H54 (cell line): ENCODE data around the gene CCM2L.

Experiments
- DNase-seq: peaks from one replicate; pipeline ENCODE4 v3.0.0; 2011; ENCODE audit warnings: low spot score, mixed read lengths; ENCODE audit not compliant: insufficient read length
- FAIRE-seq: peaks from 3 replicates; lab custom pipeline; 2011; peaks lifted over from hg19 to GRCh38; lab: Jason Lieb, UNC
- POLR2A ChIP-seq: IDR thresholded peaks from 2 replicates; pipeline ENCODE4 v1.6.1; 2011; ENCODE audit warnings: low read depth, mild to moderate bottlenecking, low read length

CCM2L gene

DNA sequence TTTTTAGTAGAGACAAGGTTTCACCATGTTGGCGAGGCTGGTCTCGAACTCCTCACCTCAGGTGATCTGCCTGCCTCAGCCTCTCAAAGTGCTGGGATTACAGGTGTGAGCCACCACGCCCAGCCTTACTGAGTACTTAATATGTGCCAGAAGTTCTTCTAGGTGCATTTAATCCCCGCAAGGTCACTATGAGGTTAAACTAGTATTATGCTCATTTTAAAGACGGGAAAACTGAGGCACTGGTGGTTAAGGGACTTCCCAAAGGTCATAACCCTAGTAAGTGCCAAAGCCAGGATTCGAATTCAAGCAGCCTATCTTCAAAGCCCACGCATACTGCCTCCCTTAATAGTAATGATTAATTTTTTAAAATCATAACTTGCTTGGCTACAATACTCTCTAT, 674 bp upstream of the CCM2L start:
- FAIRE-seq, result no peak
- no peak for TF ChIP-seq POLR2A
- DNase-seq, result no peak

DNA sequence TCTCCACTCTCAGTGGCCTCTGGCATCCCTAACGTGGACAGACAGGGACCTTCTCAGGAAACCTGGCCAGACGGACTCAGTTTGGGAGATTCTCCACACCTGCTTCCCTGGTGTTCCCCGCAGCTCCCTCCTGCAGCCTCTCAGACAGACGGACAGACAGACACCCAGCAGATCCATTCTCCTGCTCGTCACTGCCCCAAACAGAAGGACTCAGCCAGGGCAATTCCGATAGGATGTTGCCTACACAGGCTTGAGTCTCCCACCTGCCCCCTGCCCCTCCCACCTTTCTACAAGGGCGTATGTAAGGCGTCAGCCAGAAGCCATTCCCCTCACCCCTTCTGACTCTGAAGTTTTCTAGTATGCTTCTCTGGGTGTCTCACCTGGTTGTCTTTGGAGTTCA, 428 bp downstream of the CCM2L start:
- no peak for FAIRE-seq
- DNase-seq, result no peak
- TF ChIP-seq POLR2A, result no peak

DNA sequence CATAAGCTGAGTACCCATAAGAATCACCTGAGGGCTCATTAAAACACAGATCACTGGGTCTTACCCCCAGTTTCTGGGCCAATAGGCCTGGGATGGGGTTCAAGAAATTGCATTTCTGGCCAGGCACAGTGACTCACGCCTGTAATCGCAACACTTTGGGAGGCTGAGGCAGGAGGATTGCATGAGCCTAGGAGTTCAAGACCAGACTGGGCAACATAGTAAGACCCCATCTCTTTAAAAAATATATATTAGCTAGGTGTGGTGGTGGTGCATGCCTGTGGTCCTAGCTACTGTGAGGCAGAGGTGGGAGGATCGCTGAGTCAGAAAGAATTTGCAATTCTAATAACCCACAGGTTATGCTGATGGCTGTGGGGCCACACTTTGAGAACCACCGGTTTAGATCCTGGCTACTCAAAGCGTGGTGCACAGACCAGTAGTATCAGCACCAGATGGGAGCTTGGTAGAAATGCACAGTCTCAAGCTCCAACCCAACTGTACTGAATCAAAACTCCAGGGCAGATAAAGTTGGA, 2.0 kb downstream of the CCM2L start:
- DNase-seq (no peak), FAIRE-seq (no peak)
- TF ChIP-seq POLR2A, result no peak

DNA sequence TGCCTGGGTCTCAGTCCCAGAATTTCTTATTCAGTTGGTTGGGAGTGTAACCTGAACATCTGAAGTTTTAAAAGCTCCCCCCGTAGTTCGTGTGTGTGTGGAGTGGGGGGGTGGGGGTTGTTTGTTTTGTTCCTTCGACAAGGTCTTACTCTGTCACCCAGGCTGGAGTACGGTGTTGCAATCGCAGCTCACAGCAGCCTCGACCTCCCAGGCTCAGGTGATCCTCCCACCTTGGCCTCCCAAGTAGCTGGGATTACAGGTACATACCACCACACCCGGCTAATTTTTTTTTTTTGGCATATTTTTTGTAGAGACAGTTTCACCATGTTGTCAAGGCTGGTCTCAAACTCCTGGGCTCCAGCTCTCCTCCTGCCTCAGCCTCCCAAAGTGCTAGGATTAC, 3.1 kb downstream of the CCM2L start:
- no peak for DNase-seq
- no peak for FAIRE-seq
- TF ChIP-seq POLR2A, result no peak

DNA sequence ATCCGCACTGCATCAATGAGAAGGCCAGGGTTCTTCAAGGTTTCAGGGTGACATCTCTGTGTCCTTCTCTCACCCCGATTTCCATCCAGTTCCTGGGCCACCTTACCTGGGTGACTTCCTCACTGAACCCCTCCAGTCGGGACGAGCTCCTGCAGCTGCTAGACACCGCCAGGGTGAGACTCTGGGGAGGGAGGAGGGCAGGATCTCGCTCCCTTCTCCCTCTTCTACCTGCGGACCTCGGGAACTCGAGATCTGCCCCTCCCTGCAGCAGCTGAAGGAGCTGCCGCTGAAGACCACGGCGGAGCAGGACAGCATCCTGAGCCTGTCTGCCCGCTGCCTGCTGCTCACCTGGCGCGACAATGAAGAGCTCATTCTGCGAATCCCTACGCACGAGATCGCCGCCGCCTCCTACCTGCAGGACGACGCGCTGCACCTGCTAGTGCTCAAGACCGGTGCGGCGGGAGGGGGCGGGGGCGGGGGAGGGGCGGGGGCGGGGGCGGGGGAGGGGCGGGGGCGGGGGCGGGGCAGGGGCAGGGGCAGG, 7.5 kb downstream of the CCM2L start:
- FAIRE-seq, result no peak

DNA sequence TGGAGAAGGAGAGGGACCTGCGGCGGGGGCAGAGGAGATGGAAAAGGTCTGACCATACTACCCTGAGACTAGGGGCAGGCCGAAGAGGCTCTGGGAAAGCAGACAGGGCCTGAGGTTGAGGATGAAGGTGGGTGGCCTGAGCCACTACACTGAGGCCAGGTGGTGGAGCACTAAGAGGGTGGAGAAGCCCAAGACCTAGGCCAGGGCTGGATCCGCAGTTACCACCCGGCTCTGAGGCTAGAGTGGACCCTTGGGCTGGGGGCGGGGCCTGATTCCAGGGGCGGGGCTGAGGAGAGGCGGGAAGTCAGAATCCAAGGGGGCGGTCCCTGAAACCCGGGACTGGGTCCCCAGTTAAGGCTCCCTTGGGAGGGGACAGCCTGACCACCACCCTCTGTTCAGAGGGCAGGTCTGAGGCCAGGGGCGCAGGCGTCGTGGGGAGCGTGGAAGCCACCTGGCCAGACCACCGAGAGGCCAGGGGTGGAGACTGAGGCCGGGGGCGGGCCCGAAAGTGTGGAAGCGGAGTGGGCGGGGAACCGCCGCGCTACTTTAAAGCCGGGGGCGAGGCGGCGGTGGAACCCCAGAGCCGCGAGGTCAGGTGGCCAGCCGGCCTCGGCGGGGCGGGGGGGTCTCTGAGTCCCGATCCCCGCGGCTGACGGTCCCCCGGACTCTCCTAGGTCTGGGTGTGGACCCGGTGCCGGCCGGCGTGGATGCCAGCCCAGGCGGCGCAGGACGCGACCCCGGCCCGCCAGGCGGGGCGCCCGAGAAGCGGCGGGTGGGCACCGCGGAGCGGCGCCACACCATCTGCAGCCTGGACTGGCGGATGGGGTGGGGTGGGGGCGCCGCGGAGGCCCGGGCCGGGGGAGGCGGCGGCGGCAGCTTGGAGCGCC, 8.3 kb downstream of the CCM2L start:
- TF ChIP-seq POLR2A, result peak; percentile 23; the same call in 1 of the 2 replicates
- DNase-seq, result peak; percentile 88
- no peak for FAIRE-seq

More for the DNA sequence above, 7.5 kb downstream of the CCM2L start:
- no peak for DNase-seq
- no peak for TF ChIP-seq POLR2A

DNA sequence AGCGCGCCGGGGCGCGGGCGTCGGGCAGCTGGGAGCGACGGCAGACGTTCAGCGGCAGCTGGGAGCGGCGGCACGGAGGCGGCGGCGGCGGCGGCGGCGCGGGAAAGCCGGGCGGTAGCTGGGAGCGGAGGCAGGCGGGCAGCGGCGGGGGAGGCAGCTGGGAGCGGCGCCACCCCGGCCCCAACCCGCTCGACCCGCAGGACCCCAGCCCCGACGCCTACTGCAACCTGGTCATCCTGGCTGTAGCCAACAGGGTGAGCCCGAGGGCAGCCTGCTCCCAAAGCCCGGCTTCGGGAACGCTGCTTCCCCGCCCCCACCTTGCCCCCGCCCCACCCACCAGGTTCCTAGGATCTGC, 8.9 kb downstream of the CCM2L start:
- FAIRE-seq, result no peak
- TF ChIP-seq POLR2A, result no peak
- no peak for DNase-seq

DNA sequence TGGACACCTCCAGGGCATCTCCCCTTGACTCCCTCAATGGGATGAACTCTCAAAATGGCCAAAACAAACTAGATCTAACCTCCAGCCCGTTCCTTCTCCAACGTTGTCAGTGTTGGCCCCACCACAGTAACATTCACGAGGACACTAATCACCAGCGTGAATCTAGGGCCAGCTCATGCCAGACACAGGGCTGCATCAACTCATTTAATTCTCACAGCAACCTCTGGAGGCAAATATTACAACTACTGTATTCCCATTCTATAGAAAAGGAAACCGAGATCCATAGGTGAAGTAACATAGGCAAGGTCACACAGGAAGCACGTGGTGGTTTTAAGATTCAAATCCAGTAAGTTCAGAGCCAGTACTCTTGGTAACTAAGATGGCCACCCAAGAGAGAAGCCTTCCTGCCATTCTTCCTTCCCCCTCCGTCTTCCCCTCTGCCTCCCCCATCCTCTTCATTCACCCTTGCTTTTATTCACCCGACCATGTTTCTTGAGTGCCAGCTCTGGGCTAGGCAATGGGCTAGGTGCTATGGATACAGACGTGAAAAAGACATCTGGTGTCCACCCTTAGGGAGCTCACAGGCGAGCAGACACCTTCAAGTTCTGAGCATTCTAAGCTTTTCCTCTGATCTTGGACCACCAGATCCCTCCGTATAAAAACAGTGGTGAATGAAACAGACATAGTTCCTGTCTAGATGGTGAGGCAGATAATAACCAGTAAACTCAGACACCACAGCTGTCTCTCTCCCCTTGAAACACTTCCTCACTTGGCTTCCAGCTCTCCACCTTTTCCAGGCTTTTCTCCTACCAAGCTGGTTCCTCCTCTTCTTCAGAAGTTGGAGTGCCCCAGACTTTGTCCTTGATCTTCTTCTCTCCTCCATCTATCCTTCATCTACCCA, 9.6 kb downstream of the CCM2L start:
- FAIRE-seq, result no peak
- DNase-seq, result no peak
- no peak for TF ChIP-seq POLR2A

DNA sequence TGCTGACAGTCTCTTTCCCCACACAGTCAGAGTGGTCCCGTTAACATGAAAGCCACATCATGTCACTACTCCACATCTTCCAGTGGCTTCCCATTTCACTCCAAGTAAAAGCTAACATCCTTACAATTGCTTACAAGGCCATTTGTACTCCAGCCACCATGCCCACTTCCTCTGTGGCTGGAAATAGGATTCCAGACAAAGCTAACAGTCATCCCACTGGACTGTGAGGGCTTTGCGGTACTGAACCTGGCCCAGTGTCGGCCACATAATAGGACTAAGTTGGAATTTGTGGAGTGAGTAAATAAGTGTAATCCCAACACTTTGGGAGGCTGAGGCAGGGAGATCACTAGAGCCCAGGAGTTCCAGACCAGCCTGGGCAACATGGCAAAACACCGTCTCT, 10.9 kb downstream of the CCM2L start:
- TF ChIP-seq POLR2A, result no peak
- FAIRE-seq (no peak), DNase-seq (no peak)

DNA sequence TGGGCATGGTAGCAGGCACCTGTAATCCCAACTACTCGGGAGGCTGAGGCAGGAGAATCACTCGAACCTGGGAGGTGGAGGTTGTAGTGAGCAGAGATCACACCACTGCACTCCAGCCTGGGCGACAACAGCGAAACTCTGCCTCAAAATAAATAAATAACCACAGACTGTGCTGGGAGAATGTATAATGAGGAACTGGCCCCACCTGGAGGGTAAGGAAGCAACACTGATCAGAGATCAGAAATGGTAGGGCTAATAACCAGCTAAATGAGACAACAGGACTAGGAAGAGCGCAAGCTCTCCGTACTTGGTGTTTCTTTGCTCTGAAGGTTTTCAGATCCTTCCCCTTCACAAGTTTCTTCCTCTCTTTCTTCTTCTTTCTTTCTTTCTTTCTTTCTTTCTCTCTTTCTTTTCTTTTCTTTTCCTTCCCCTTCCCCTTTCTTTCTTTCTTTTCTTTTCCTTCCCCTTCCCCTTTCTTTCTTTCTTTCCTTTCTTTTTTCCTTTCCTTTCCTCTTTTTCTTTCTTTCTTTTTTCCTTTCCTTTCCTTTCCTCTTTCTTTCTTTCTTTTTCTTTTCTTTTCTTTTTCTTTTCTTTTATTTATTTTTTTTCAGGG, 14.6 kb downstream of the CCM2L start:
- no peak for DNase-seq
- TF ChIP-seq POLR2A, result no peak
- no peak for FAIRE-seq

DNA sequence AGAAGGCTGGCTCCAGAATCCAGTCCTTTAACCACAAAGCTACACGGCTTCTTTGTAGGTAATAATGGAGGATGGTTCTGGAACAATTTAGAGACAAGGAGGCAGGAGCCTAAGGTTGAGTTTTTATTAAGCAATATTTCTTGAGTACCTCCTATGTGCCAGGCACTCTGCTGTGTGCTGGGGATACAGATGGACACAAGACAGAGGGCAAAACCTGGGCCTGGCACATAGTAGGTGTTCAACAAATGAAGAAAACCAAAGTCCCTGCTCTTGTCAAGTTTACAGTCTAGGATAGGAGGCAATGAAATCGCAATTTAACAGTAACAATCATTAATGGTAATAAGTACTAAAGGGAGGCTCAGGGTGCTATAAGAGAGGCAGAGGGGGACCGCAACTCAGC, 17.4 kb downstream of the CCM2L start:
- no peak for DNase-seq
- no peak for TF ChIP-seq POLR2A
- FAIRE-seq, result no peak

DNA sequence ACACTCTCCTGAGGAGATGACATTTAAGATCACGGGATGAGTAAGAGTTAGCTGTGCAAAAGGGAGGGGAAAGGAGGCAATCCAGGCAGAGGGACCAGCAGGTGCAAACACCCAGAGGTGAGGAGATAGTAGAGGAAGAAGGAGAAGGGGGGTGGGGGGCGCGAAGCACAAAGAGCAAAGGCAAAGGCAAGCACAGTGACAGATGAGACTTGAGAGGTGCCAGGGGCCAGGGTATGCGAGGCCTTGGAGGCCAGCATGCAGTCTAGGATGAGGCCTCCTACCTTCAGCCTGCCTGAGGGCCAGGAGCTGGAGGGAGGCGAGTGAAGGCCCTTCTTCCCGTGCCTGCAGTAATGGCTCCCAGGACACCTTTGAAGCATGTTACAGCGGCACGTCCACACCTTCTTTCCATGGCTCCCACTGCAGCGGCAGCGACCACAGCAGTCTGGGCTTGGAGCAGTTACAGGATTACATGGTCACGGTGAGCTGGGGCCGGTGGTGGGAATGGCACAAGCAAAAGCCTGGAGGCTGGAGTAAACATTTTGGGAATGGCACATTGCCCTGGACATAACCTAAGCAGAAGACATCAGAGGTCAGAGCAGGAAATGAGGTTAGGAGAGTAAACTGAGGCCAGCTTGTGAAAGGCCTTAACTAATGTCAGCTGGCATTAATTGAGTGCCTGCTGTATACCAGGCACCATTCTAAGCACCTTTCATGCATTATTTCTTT, 18.6 kb downstream of the CCM2L start:
- TF ChIP-seq POLR2A, result no peak
- no peak for DNase-seq
- no peak for FAIRE-seq

DNA sequence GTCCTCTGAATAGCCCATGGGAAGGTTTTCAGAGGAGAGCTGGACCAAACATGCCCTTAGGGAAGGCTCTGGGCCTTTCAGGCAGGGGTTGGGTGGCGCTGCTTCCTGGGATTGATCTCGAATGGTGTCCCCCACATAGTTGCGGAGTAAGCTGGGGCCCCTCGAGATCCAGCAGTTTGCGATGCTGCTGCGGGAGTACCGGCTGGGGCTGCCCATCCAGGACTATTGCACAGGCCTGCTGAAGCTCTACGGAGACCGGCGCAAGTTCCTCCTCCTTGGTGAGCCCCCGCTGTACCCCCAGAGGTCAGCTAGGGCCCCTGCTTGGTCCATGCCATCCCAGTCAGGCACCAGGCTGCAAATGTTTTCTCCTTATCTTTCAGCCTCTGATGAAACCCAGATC, 19.3 kb downstream of the CCM2L start:
- no peak for DNase-seq
- no peak for TF ChIP-seq POLR2A
- FAIRE-seq, result no peak
